HT1080 (cell line): Measurements from ENCODE around the gene SUV39H1. TPM values are rescaled to one million over a fixed set of nuclear protein-coding genes. Genes with fewer than 3 reads are reported as not detected.

Source experiments
- small RNA-seq: library from RNA; depleted of rRNA; stranded (forward); fragments of <200 nt; gene quantifications from one replicate; pipeline ENCODE3, GENCODE V24; 2014
- total RNA-seq: library from RNA; depleted of rRNA; stranded (reverse); fragments of >200 nt; shearing (Covaris generic); gene quantifications from 2 replicates; pipeline ENCODE4 v1.2.3, GENCODE V29; 2014; rRNA removed

SUV39H1 gene
- total RNA-seq, 1 experiment from 2014 or later: 11.2 TPM

Small RNAs within 50 kb of the gene (small RNA-seq; reads per million reads assigned to genes)
- gene RNU6-1056P: not detected

Other genes with a start within 250 kb of the SUV39H1 start
- gene SLC38A5, start 226.5 kb upstream of the SUV39H1 start, total RNA-seq: not detected in 2 replicates
- 114 and 123 TPM in 2 replicates for gene FTSJ1, start 220.5 kb upstream of the SUV39H1 start, total RNA-seq
- gene PORCN, start 187.7 kb upstream of the SUV39H1 start, total RNA-seq: 32.7 and 39.6 TPM in 2 replicates
- 129 and 145 TPM in 2 replicates for gene EBP, start 174.9 kb upstream of the SUV39H1 start, total RNA-seq
- gene TBC1D25, start 157.0 kb upstream of the SUV39H1 start, total RNA-seq: 7.1 and 10.4 TPM in 2 replicates
- gene RBM3, start 122.2 kb upstream of the SUV39H1 start, total RNA-seq: 169 and 174 TPM in 2 replicates
- gene WDR13, start 99.2 kb upstream of the SUV39H1 start, total RNA-seq: 66.1 and 74.0 TPM in 2 replicates
- 0.20 and 0.47 TPM in 2 replicates for gene WAS, start 12.9 kb upstream of the SUV39H1 start, total RNA-seq
- not detected in 2 replicates for gene GLOD5, start 65.0 kb downstream of the SUV39H1 start, total RNA-seq
- gene GATA1, start 89.9 kb downstream of the SUV39H1 start, total RNA-seq: not detected in 2 replicates
- gene HDAC6, start 105.3 kb downstream of the SUV39H1 start, total RNA-seq: 11.0 and 12.0 TPM in 2 replicates
- gene ERAS, start 129.8 kb downstream of the SUV39H1 start, total RNA-seq: not detected in 2 replicates
- not detected in 2 replicates for gene PCSK1N, start 138.9 kb downstream of the SUV39H1 start, total RNA-seq
- gene TIMM17B, start 201.0 kb downstream of the SUV39H1 start, total RNA-seq: 63.0 and 65.9 TPM in 2 replicates
- 80.8 and 109 TPM in 2 replicates for gene PQBP1, start 201.2 kb downstream of the SUV39H1 start, total RNA-seq
- 19.4 and 30.6 TPM in 2 replicates for gene SLC35A2, start 214.9 kb downstream of the SUV39H1 start, total RNA-seq
- gene PIM2, start 222.3 kb downstream of the SUV39H1 start, total RNA-seq: 0.03 and 0.16 TPM in 2 replicates